ENCODE data around the gene RNF130.
"Not testable (repeated sequence)": the region's sequence is repeated elsewhere in the genome, so short reads cannot be mapped to it uniquely, and the experiment has no call there.

Gene RNF130

DNA sequence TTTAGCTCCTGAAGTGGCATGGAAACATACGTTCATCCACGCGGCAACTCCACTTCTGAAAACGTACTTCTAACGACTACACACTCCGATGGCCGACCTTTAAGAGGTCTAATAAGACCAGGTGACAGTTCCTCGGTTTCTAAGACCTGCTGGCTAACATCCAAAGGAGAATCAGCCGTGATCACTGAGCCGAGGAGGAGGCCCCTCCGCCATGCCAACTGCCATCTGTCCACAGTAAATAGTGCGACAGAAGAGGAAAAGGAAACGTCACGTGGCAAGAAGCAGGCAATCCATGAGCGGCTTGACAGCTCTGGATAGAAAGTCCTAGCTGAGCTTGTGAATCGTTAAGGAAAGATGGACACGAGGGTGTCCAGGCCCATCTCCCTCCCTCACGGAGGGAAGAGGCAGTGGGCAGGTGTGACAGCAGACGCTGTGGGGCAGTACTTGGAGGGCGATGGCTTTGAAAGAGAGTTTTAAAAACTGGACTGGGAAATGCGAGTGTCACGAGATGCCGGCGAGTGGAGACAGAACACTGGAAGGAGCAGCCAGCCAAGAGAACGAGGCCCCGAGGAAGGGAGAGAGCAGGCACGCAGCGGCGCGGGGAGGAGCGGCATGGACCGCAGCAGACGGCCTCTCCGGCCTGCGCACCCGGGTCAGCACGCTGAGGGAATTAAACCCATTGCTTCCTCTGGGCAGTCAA, 97.2 kb downstream of the RNF130 start:
- peaks cover 53% of the 10 kb centered on the region for H3K36me3 ChIP-seq (ENCODE audit: insufficient read depth, low read depth, low read length)
- no peaks in the 10 kb centered on the region for H3K4me1 ChIP-seq (ENCODE audit: insufficient read depth, low read length)
- H3K4me3 ChIP-seq (ENCODE audit: low read length): no peak overlapping the region
- no peak overlapping the region for H3K27ac ChIP-seq (ENCODE audit: low read length)
- no peak overlapping the region for H3K9ac ChIP-seq (ENCODE audit: low read depth, low read length)
- no peaks in the 10 kb centered on the region for H3K9me3 ChIP-seq (ENCODE audit: insufficient read depth, low read depth, low read length)
- no peaks in the 10 kb centered on the region for H3K27me3 ChIP-seq (ENCODE audit: insufficient read depth, low read length)

DNA sequence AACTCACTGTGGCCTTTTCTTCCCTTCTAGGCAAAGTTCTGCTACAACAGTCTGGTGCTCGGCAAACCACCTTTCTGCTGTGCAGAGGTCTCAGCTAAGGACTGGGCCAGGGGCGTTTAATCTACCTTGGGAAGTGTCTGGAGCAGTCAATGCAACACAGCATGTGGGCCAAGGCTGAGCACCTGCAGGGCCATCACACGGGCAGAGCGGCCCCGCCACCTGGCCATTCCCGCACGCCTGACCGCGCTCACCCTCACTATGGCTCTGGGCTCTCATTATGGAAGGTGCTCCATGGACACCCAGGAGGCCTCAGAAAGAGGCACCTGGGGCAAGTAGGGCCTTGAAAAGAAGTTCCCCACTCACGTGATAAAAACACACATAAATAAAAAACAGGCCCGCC, 98.2 kb downstream of the RNF130 start:
- no peaks in the 10 kb centered on the region for H3K9me3 ChIP-seq (ENCODE audit: insufficient read depth, low read depth, low read length)
- H3K9ac ChIP-seq (ENCODE audit: low read depth, low read length): no peak overlapping the region
- no peaks in the 10 kb centered on the region for H3K27me3 ChIP-seq (ENCODE audit: insufficient read depth, low read length)
- no peak overlapping the region for H3K4me3 ChIP-seq (ENCODE audit: low read length)
- no peaks in the 10 kb centered on the region for H3K4me1 ChIP-seq (ENCODE audit: insufficient read depth, low read length)
- no peak overlapping the region for H3K27ac ChIP-seq (ENCODE audit: low read length)
- peaks cover 50% of the 10 kb centered on the region for H3K36me3 ChIP-seq (ENCODE audit: insufficient read depth, low read depth, low read length)

DNA sequence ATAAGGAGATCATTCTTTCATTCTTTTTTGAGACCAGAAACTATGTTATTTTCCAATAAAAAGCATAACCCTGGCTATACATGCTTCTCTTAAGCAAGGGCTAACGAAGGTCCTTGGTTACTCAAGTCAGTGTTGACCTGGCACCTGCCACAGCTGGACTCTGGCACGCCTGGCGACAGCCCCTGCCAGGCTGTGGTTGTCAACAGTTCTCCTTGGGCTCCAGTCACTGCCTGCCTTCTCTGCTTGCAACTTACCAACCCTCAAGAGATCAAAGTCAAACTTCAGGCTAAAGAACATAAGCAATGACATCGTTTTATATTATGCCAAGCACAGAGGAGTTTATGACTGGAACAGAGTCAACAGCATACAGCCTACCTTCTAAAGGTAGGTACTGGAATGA, 102.4 kb downstream of the RNF130 start:
- H3K4me1 ChIP-seq (ENCODE audit: insufficient read depth, low read length): no peaks in the 10 kb centered on the region
- H3K27me3 ChIP-seq (ENCODE audit: insufficient read depth, low read length): no peaks in the 10 kb centered on the region
- no peak overlapping the region for H3K4me3 ChIP-seq (ENCODE audit: low read length)
- no peak overlapping the region for H3K9ac ChIP-seq (ENCODE audit: low read depth, low read length)
- peaks cover 57% of the 10 kb centered on the region for H3K36me3 ChIP-seq (ENCODE audit: insufficient read depth, low read depth, low read length)
- H3K27ac ChIP-seq (ENCODE audit: low read length): no peak overlapping the region
- H3K9me3 ChIP-seq (ENCODE audit: insufficient read depth, low read depth, low read length): no peaks in the 10 kb centered on the region

DNA sequence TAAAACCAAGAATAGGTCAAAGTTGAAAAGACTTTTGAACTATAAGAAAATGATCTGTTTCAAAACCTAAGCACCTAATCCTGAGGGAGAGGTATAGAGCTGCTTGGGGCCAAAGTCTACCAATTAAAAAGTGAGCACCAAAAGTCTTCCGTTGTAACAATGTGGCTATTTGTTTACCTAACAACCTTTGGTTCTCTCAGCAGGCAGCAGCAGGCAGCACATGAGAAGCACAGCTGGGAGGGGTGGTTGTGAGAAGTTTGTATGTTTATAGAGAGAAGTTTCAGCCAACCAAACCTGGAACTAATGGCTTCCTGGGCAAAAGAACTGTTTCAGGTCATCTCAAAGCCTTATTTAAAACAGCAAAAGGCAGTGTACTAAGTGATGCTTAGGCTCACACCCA, 104.1 kb downstream of the RNF130 start:
- Histone ChIP-seq H3K9ac (ENCODE audit: low read depth, low read length) (no peak overlapping the region), H3K36me3 (ENCODE audit: insufficient read depth, low read depth, low read length) (peaks cover 67% of the 10 kb centered on the region), H3K27ac (ENCODE audit: low read length) (no peak overlapping the region), H3K27me3 (ENCODE audit: insufficient read depth, low read length) (no peaks in the 10 kb centered on the region), H3K9me3 (ENCODE audit: insufficient read depth, low read depth, low read length) (no peaks in the 10 kb centered on the region), H3K4me3 (ENCODE audit: low read length) (no peak overlapping the region), H3K4me1 (ENCODE audit: insufficient read depth, low read length) (no peaks in the 10 kb centered on the region)

- Histone ChIP-seq H3K4me1 (ENCODE audit: insufficient read depth, low read length) (no peaks in the 10 kb centered on the region), H3K9me3 (ENCODE audit: insufficient read depth, low read depth, low read length) (no peaks in the 10 kb centered on the region), H3K9ac (ENCODE audit: low read depth, low read length) (no peak overlapping the region), H3K27me3 (ENCODE audit: insufficient read depth, low read length) (no peaks in the 10 kb centered on the region), H3K4me3 (ENCODE audit: low read length) (no peak overlapping the region), H3K36me3 (ENCODE audit: insufficient read depth, low read depth, low read length) (peaks cover 75% of the 10 kb centered on the region), H3K27ac (ENCODE audit: low read length) (no peak overlapping the region)
Measured at GRCh38 chr5:179964015-179964414, 107.5 kb downstream of the RNF130 start.

GRCh38 chr5:179963375-179963774, 108.2 kb downstream of the RNF130 start:
- H3K9ac ChIP-seq (ENCODE audit: low read depth, low read length): no peak overlapping the region
- H3K27ac ChIP-seq (ENCODE audit: low read length): no peak overlapping the region
- peaks cover 77% of the 10 kb centered on the region for H3K36me3 ChIP-seq (ENCODE audit: insufficient read depth, low read depth, low read length)
- H3K9me3 ChIP-seq (ENCODE audit: insufficient read depth, low read depth, low read length): no peaks in the 10 kb centered on the region
- no peaks in the 10 kb centered on the region for H3K27me3 ChIP-seq (ENCODE audit: insufficient read depth, low read length)
- H3K4me3 ChIP-seq (ENCODE audit: low read length): no peak overlapping the region
- H3K4me1 ChIP-seq (ENCODE audit: insufficient read depth, low read length): no peaks in the 10 kb centered on the region

- Histone ChIP-seq H3K27me3 (ENCODE audit: insufficient read depth, low read length) (no peaks in the 10 kb centered on the region), H3K9ac (ENCODE audit: low read depth, low read length) (no peak overlapping the region), H3K36me3 (ENCODE audit: insufficient read depth, low read depth, low read length) (peaks cover 65% of the 10 kb centered on the region), H3K27ac (ENCODE audit: low read length) (no peak overlapping the region), H3K4me3 (ENCODE audit: low read length) (no peak overlapping the region), H3K9me3 (ENCODE audit: insufficient read depth, low read depth, low read length) (no peaks in the 10 kb centered on the region), H3K4me1 (ENCODE audit: insufficient read depth, low read length) (no peaks in the 10 kb centered on the region)
Measured at GRCh38 chr5:179960204-179960831, 111.2 kb downstream of the RNF130 start.

DNA sequence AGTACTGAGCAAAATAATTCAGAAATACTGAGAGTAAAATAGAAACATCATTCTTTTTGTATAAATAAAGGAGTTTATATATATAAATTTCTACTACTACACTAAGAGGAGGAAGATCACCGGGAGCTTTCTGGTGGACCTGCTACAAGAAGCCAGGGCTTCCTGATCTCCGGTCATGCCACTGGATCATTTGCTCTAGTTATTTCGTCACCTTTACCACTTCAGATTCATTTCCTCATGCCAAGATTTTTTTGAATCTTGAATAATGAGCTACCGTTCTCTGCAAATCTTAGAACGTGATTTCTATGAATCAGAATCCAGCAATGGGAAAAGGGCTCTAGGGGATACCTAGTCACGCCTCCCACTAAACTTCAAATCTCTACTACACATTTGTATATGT, 111.9 kb downstream of the RNF130 start:
- Histone ChIP-seq H3K27me3 (ENCODE audit: insufficient read depth, low read length) (no peaks in the 10 kb centered on the region), H3K36me3 (ENCODE audit: insufficient read depth, low read depth, low read length) (peaks cover 64% of the 10 kb centered on the region), H3K9me3 (ENCODE audit: insufficient read depth, low read depth, low read length) (no peaks in the 10 kb centered on the region), H3K27ac (ENCODE audit: low read length) (no peak overlapping the region), H3K4me1 (ENCODE audit: insufficient read depth, low read length) (no peaks in the 10 kb centered on the region), H3K9ac (ENCODE audit: low read depth, low read length) (no peak overlapping the region), H3K4me3 (ENCODE audit: low read length) (no peak overlapping the region)

DNA sequence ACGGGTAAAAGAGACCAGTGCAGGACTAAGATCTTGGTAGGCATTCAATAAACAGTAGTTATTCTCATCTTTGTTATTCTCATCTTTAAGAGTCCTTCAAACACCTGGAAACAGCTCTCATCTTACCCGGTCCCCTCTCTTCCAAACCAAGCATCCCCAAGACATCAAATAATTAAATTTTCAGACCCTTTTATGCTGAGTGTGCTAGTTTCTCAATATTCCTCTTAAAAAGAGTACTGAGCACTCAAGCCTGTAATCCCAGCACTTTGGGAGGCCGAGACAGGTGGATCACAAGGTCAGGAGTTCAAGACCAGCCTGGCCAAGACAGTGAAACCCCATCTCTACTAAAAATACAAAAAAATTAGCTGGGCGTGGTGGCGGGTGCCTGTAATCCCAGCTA, 112.4 kb downstream of the RNF130 start:
- H3K4me1 ChIP-seq (ENCODE audit: insufficient read depth, low read length); H3K4me3 ChIP-seq (ENCODE audit: low read length); H3K27me3 ChIP-seq (ENCODE audit: insufficient read depth, low read length); H3K9ac ChIP-seq (ENCODE audit: low read depth, low read length); H3K27ac ChIP-seq (ENCODE audit: low read length); H3K9me3 ChIP-seq (ENCODE audit: insufficient read depth, low read depth, low read length): not testable (repeated sequence)
- peaks cover 65% of the 10 kb centered on the region for H3K36me3 ChIP-seq (ENCODE audit: insufficient read depth, low read depth, low read length)

GRCh38 chr5:179955630-179956029, 115.9 kb downstream of the RNF130 start:
- Histone ChIP-seq H3K4me1 (ENCODE audit: insufficient read depth, low read length) (no peaks in the 10 kb centered on the region), H3K9me3 (ENCODE audit: insufficient read depth, low read depth, low read length) (no peaks in the 10 kb centered on the region), H3K27me3 (ENCODE audit: insufficient read depth, low read length) (no peaks in the 10 kb centered on the region), H3K4me3 (ENCODE audit: low read length) (no peak overlapping the region), H3K9ac (ENCODE audit: low read depth, low read length) (no peak overlapping the region), H3K36me3 (ENCODE audit: insufficient read depth, low read depth, low read length) (peaks cover 35% of the 10 kb centered on the region), H3K27ac (ENCODE audit: low read length) (no peak overlapping the region)

GRCh38 chr5:179955062-179955461, 116.5 kb downstream of the RNF130 start:
- H3K9me3 ChIP-seq (ENCODE audit: insufficient read depth, low read depth, low read length): no peaks in the 10 kb centered on the region
- peaks cover 33% of the 10 kb centered on the region for H3K36me3 ChIP-seq (ENCODE audit: insufficient read depth, low read depth, low read length)
- H3K27me3 ChIP-seq (ENCODE audit: insufficient read depth, low read length): no peaks in the 10 kb centered on the region
- no peak overlapping the region for H3K27ac ChIP-seq (ENCODE audit: low read length)
- H3K9ac ChIP-seq (ENCODE audit: low read depth, low read length): no peak overlapping the region
- no peaks in the 10 kb centered on the region for H3K4me1 ChIP-seq (ENCODE audit: insufficient read depth, low read length)
- H3K4me3 ChIP-seq (ENCODE audit: low read length): no peak overlapping the region

DNA sequence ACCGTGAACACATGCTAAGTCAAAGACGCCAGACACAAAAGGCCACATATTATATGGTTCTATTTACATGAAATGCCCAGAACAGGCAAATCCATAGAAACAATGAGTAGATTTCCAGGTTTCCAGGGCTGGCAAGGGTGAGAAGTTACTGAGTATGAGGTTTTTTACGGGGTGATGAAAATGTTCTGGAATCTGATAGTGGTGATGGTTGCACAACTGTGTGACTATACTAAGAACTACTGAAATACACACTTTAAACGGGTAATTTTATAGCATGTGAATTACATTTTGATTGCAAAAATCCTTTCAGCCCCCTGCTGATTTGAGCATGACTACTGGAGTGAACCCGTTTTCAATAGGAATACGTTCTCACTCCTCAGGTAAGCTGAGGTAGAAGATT, 117.1 kb downstream of the RNF130 start:
- no peak overlapping the region for H3K9ac ChIP-seq (ENCODE audit: low read depth, low read length)
- H3K36me3 ChIP-seq (ENCODE audit: insufficient read depth, low read depth, low read length): peaks cover 33% of the 10 kb centered on the region

More for the DNA sequence above, 117.1 kb downstream of the RNF130 start:
- H3K9me3 ChIP-seq (ENCODE audit: insufficient read depth, low read depth, low read length): no peaks in the 10 kb centered on the region
- H3K27me3 ChIP-seq (ENCODE audit: insufficient read depth, low read length): no peaks in the 10 kb centered on the region
- no peak overlapping the region for H3K4me3 ChIP-seq (ENCODE audit: low read length)
- no peak overlapping the region for H3K27ac ChIP-seq (ENCODE audit: low read length)
- no peaks in the 10 kb centered on the region for H3K4me1 ChIP-seq (ENCODE audit: insufficient read depth, low read length)

Measured in iPS-20b (cell line).